DND-41 (cell line): ENCODE measurements around the gene SNRNP200.

Experiments
- ATAC-seq: fragments of 200-7000 bp; cut with Tn5 transposase; 3 replicates; pipeline ENCODE4 v1.9.1; 2021; ENCODE audit warnings: low read depth; ENCODE audit not compliant: insufficient read depth
- DNase-seq: peaks from one replicate; pipeline ENCODE4 v3.0.0-alpha.2; 2020
- H2AFZ ChIP-seq: 2 replicates; pipeline ENCODE4 v1.6.0; 2012; ENCODE audit warnings: low read depth, low read length
- H3K27ac ChIP-seq: 2 replicates; pipeline ENCODE4 v1.5.1; 2012; ENCODE audit warnings: low read length, inconsistent platforms
- H3K27me3 ChIP-seq: fragments of 200-600 bp; sonication (generic); 2 replicates; pipeline ENCODE4 v1.6.0; 2012; ENCODE audit warnings: low read length, mild to moderate bottlenecking, inconsistent platforms; ENCODE audit not compliant: insufficient read depth, poor library complexity
- H3K36me3 ChIP-seq: 2 replicates; pipeline ENCODE4 v1.5.1; 2012; ENCODE audit warnings: low read length, inconsistent platforms; ENCODE audit not compliant: insufficient read depth
- H3K4me1 ChIP-seq: 2 replicates; pipeline ENCODE4 v1.5.1; 2012; ENCODE audit warnings: mild to moderate bottlenecking, low read length; ENCODE audit not compliant: insufficient read depth
- H3K4me2 ChIP-seq: 2 replicates; pipeline ENCODE4 v1.6.0; 2012; ENCODE audit warnings: mild to moderate bottlenecking, moderate library complexity, low read length, inconsistent platforms; ENCODE audit not compliant: insufficient read depth
- H3K4me3 ChIP-seq, 2 experiments: fragments of 200-600 bp in 1 of 2; shearing (Covaris generic) in 1 of 2; 2 replicates each; pipeline ENCODE4 v1.5.1; 2012 to 2016; ENCODE audit warnings: inconsistent platforms in 2 of 2, low read length in 2 of 2, mild to moderate bottlenecking in 2 of 2, low read depth in 1 of 2, moderate library complexity in 1 of 2
- H3K79me2 ChIP-seq: 2 replicates; pipeline ENCODE4 v1.6.0; 2012; ENCODE audit warnings: low read length, inconsistent platforms; ENCODE audit not compliant: insufficient read depth
- H3K9ac ChIP-seq: 2 replicates; pipeline ENCODE4 v1.6.0; 2012; ENCODE audit warnings: low read depth, mild to moderate bottlenecking, inconsistent platforms, low read length, moderate library complexity
- H3K9me3 ChIP-seq: 2 replicates; pipeline ENCODE4 v1.5.1; 2012; ENCODE audit warnings: low read length, moderate library complexity, mild to moderate bottlenecking, inconsistent platforms; ENCODE audit not compliant: insufficient read depth, severe bottlenecking
- H4K20me1 ChIP-seq: 2 replicates; pipeline ENCODE4 v1.6.0; 2012; ENCODE audit warnings: low read length; ENCODE audit not compliant: insufficient read depth
- CTCF ChIP-seq: IDR thresholded peaks from 2 replicates; pipeline ENCODE4 v1.5.1; 2012; ENCODE audit warnings: borderline replicate concordance, low read length, moderate library complexity, mild to moderate bottlenecking; ENCODE audit not compliant: poor library complexity, severe bottlenecking; ENCODE audit errors: extremely low read depth
- EZH2 ChIP-seq: IDR thresholded peaks from 3 replicates; pipeline ENCODE4 v1.6.1; 2012; ENCODE audit warnings: borderline replicate concordance, low read depth, mild to moderate bottlenecking, moderate library complexity, low read length, inconsistent platforms; ENCODE audit not compliant: severe bottlenecking

The SNRNP200 gene

GRCh38 chr2:96353032-96353561 is 47.8 kb upstream of the SNRNP200 start:
- no peak for TF ChIP-seq EZH2
- no peak for TF ChIP-seq CTCF
- Histone ChIP-seq H3K27me3 (no peaks in the 10 kb centered on the region), H3K79me2 (peaks cover 8% of the 10 kb centered on the region), H3K4me2 (no peak overlapping the region), H3K9ac (no peak overlapping the region), H3K27ac (no peak overlapping the region), H4K20me1 (0 out of 2 replicates have a peak, but pooled peaks cover 9% of the 10 kb centered on the region), H3K4me3 (no peak overlapping the region), H3K4me1 (no peaks in the 10 kb centered on the region), H3K36me3 (peaks cover 97% of the 10 kb centered on the region), H3K9me3 (no peaks in the 10 kb centered on the region), H2AFZ (no peak overlapping the region)
- ATAC-seq (no peak), DNase-seq (no peak)

- peaks cover 55% of the 10 kb centered on the region for H3K79me2 ChIP-seq
- DNase-seq (no peak), ATAC-seq (no peak)
- no peak overlapping the region for H3K4me3 ChIP-seq
- H3K4me2 ChIP-seq = no peak overlapping the region
- no peaks in the 10 kb centered on the region for H3K27me3 ChIP-seq
- no peak overlapping the region for H3K27ac ChIP-seq
- H3K9me3 ChIP-seq = no peaks in the 10 kb centered on the region
- TF ChIP-seq CTCF = no peak
- no peak for TF ChIP-seq EZH2
- H3K36me3 ChIP-seq = peaks cover 98% of the 10 kb centered on the region
- H3K4me1 ChIP-seq = no peaks in the 10 kb centered on the region
- H2AFZ ChIP-seq = no peak overlapping the region
- peaks cover 33% of the 10 kb centered on the region for H4K20me1 ChIP-seq
- H3K9ac ChIP-seq = no peak overlapping the region
Measured at GRCh38 chr2:96347395-96347794, 42.0 kb upstream of the SNRNP200 start.

GRCh38 chr2:96345868-96346462 is 40.6 kb upstream of the SNRNP200 start:
- Histone ChIP-seq H3K9me3 (no peaks in the 10 kb centered on the region), H3K27ac (no peak overlapping the region), H3K4me2 (no peak overlapping the region), H3K9ac (no peak overlapping the region), H2AFZ (no peak overlapping the region), H3K27me3 (no peaks in the 10 kb centered on the region), H3K4me3 (no peak overlapping the region), H3K4me1 (peaks cover 4% of the 10 kb centered on the region; the same call in 1 of the 2 replicates), H3K79me2 (peaks cover 69% of the 10 kb centered on the region), H3K36me3 (peaks cover 99% of the 10 kb centered on the region), H4K20me1 (peaks cover 46% of the 10 kb centered on the region)
- no peak for ATAC-seq
- no peak for DNase-seq
- TF ChIP-seq EZH2 (no peak), CTCF (no peak)
